CD14-positive monocyte (primary cell): ENCODE results near the gene TSHZ2. TPM values are rescaled to one million over a fixed set of nuclear protein-coding genes. Genes with fewer than 3 reads are reported as not detected.
"Not testable (repeated sequence)": the region's sequence is repeated elsewhere in the genome, so short reads cannot be mapped to it uniquely, and the experiment has no call there.

Experiments
- DNase-seq, 3 donors: peaks; one replicate each; pipeline ENCODE4 v3.0.0-alpha.2; 2011 to 2022
- H2AFZ ChIP-seq: 2 replicates; pipeline ENCODE4 v1.6.0; 2012; ENCODE audit warnings: mild to moderate bottlenecking, low read depth, low read length, inconsistent platforms; ENCODE audit not compliant: insufficient read depth, poor library complexity, severe bottlenecking
- H3K27ac ChIP-seq, 2 donors: 1 replicate in 1 of 2; 2 replicates in 1 of 2; pipeline ENCODE4 v1.5.1; 2012 to 2013; ENCODE audit warnings: low read length in 2 of 2, control low read depth in 1 of 2, inconsistent platforms in 1 of 2, low read depth in 1 of 2, mild to moderate bottlenecking in 1 of 2
- H3K27me3 ChIP-seq, 2 donors: one replicate each; pipeline versions ENCODE4 v1.6.0 to v1.6.1; 2011 to 2013; ENCODE audit warnings: low read length in 2 of 2; ENCODE audit not compliant: control insufficient read depth in 2 of 2, insufficient read depth in 2 of 2
- H3K36me3 ChIP-seq, 2 donors: replicated peaks in 1 of 2; 1 replicate in 1 of 2; 2 replicates in 1 of 2; pipeline versions ENCODE4 v1.5.1 to v1.6.1; 2012 to 2013; ENCODE audit warnings: low read length in 2 of 2, control low read depth in 1 of 2, inconsistent platforms in 1 of 2, mild to moderate bottlenecking in 1 of 2; ENCODE audit not compliant: insufficient read depth in 2 of 2, control insufficient read depth in 1 of 2
- H3K4me1 ChIP-seq, 2 donors: 1 replicate in 1 of 2; 2 replicates in 1 of 2; pipeline versions ENCODE4 v1.5.1 to v1.6.1; 2012 to 2013; ENCODE audit warnings: low read length in 2 of 2, control low read depth in 1 of 2, inconsistent platforms in 1 of 2, mild to moderate bottlenecking in 1 of 2, moderate library complexity in 1 of 2; ENCODE audit not compliant: insufficient read depth in 2 of 2, control insufficient read depth in 1 of 2
- H3K4me2 ChIP-seq: replicated peaks from 2 replicates; pipeline ENCODE3; 2012; ENCODE audit warnings: low read length, moderate library complexity, mild to moderate bottlenecking; ENCODE audit not compliant: poor library complexity, severe bottlenecking; ENCODE audit errors: extremely low read depth
- H3K4me3 ChIP-seq, 3 experiments: fragments of 200-600 bp in 1 of 3; sonication (generic) in 1 of 3; replicated peaks in 1 of 3; 1 replicate in 2 of 3; 2 replicates in 1 of 3; pipeline ENCODE4 v1.5.1; 2011 to 2013; ENCODE audit warnings: low read length in 3 of 3, mild to moderate bottlenecking in 3 of 3, control low read depth in 2 of 3, low read depth in 2 of 3, inconsistent platforms in 1 of 3, moderate library complexity in 1 of 3
- H3K79me2 ChIP-seq: 2 replicates; pipeline ENCODE4 v1.6.0; 2012; ENCODE audit warnings: mild to moderate bottlenecking, control low read depth, inconsistent platforms, low read length, moderate library complexity; ENCODE audit not compliant: insufficient read depth
- H3K9ac ChIP-seq: 2 replicates; pipeline ENCODE4 v1.6.0; 2017; ENCODE audit warnings: low read length, mild to moderate bottlenecking; ENCODE audit not compliant: insufficient read depth, poor library complexity, severe bottlenecking
- H3K9me3 ChIP-seq, 2 donors: replicated peaks in 1 of 2; 1 replicate in 1 of 2; 2 replicates in 1 of 2; pipeline versions ENCODE4 v1.5.1 to v1.6.1; 2012 to 2013; ENCODE audit warnings: low read length in 2 of 2, control low read depth in 1 of 2; ENCODE audit not compliant: control insufficient read depth in 1 of 2, insufficient read depth in 1 of 2
- H4K20me1 ChIP-seq: 2 replicates; pipeline ENCODE4 v1.6.0; 2012; ENCODE audit warnings: mild to moderate bottlenecking, low read length, control low read depth, moderate library complexity; ENCODE audit not compliant: insufficient read depth
- H3K27ac Mint-ChIP-seq, 7 donors: one replicate each; pipeline ENCODE4 v1.8.0; 2020; ENCODE audit warnings: mild to moderate bottlenecking in 7 of 7, mixed read lengths in 7 of 7, moderate library complexity in 6 of 7, inconsistent platforms in 2 of 7
- H3K27me3 Mint-ChIP-seq, 3 donors: one replicate each; pipeline ENCODE4 v1.8.0; 2021 to 2022; ENCODE audit warnings: low read depth in 3 of 3, mild to moderate bottlenecking in 3 of 3, mixed read lengths in 3 of 3, moderate library complexity in 3 of 3, inconsistent platforms in 1 of 3
- H3K36me3 Mint-ChIP-seq, 2 donors: one replicate each; pipeline ENCODE4 v1.8.0; 2020; ENCODE audit warnings: mixed read lengths in 2 of 2, inconsistent platforms in 1 of 2, mild to moderate bottlenecking in 1 of 2
- H3K4me1 Mint-ChIP-seq: one replicate; pipeline ENCODE4 v1.8.0; 2020; ENCODE audit warnings: mild to moderate bottlenecking, mixed read lengths
- H3K4me3 Mint-ChIP-seq, 2 donors: one replicate each; pipeline ENCODE4 v1.8.0; 2020; ENCODE audit warnings: mild to moderate bottlenecking in 2 of 2, mixed read lengths in 2 of 2, moderate library complexity in 1 of 2
- H3K9me3 Mint-ChIP-seq, 7 donors: one replicate each; pipeline ENCODE4 v1.8.0; 2020 to 2022; ENCODE audit warnings: mixed read lengths in 7 of 7, mild to moderate bottlenecking in 6 of 7, moderate library complexity in 6 of 7, inconsistent platforms in 2 of 7
- CTCF ChIP-seq: fragments of 200-600 bp; IDR thresholded peaks from one replicate; pipeline ENCODE4 v1.8.0; 2022; ENCODE audit warnings: antibody characterized with exemption, mild to moderate bottlenecking
- WGBS: methylation state at CpG from one replicate; pipeline ENCODE4 v1.1.5; 2013; ENCODE audit warnings: missing lambda C conversion rate; ENCODE audit not compliant: insufficient coverage; 5-methylcytosine and 5-hydroxymethylcytosine counted together
- intact Hi-C, 2 donors: fragments of 100-400 bp; cut with micrococcal nuclease; formaldehyde crosslinking; loops; one replicate each; pipeline versions ENCODE4 v1.15.0 to v1.15.1; 2023
- polyA plus RNA-seq, 3 donors: library from polyadenylated mRNA; depleted of rRNA in 1 of 3; unstranded in 2 of 3; stranded (reverse) in 1 of 3; fragments of 300-500 nt in 2 of 3; fragments of >200 nt in 1 of 3; fragmentation: Illumina TruSeq in 2 of 3; gene quantifications; 1 replicate in 2 of 3; 2 replicates in 1 of 3; pipeline ENCODE4 v1.2.3, GENCODE V29; 2012 to 2021

The TSHZ2 gene
- polyA plus RNA-seq, 3 donors = not detected

- no peak overlapping the region for H3K4me2 ChIP-seq
- 92% methylated on average over 7 of the region's 10 CpGs for WGBS
- no peaks in the 10 kb centered on the region for H3K4me1 Mint-ChIP-seq
- no peak for TF ChIP-seq CTCF
- peaks cover 0 to 1% (median 0%) of the 10 kb centered on the region in 3 donors for H3K27me3 Mint-ChIP-seq
- no peak overlapping the region for H3K4me3 ChIP-seq
- DNase-seq = no peak
- H3K9me3 Mint-ChIP-seq = peaks cover 0 to 3% (median 0%) of the 10 kb centered on the region in 7 donors
- H3K9me3 ChIP-seq = no peaks in the 10 kb centered on the region
- no peaks in the 10 kb centered on the region for H3K79me2 ChIP-seq
- H2AFZ ChIP-seq = no peak overlapping the region
- no peaks in the 10 kb centered on the region for H3K36me3 Mint-ChIP-seq
- H4K20me1 ChIP-seq = no peaks in the 10 kb centered on the region
- H3K4me3 Mint-ChIP-seq = no peak overlapping the region
- no peaks in the 10 kb centered on the region for H3K27me3 ChIP-seq
- H3K27ac Mint-ChIP-seq = no peak overlapping the region
- no peak overlapping the region for H3K27ac ChIP-seq
- no peaks in the 10 kb centered on the region for H3K36me3 ChIP-seq
- no peaks in the 10 kb centered on the region for H3K4me1 ChIP-seq
- no peak overlapping the region for H3K9ac ChIP-seq
- intact Hi-C loops = no loop called here
Measured at GRCh38 chr20:53088786-53089185, 116.6 kb downstream of the TSHZ2 start.

- H3K27me3 Mint-ChIP-seq, H3K4me3 ChIP-seq, H3K9me3 ChIP-seq, intact Hi-C loops, H3K4me1 Mint-ChIP-seq, H3K4me3 Mint-ChIP-seq, H3K27ac ChIP-seq, H3K79me2 ChIP-seq, DNase-seq, H3K27ac Mint-ChIP-seq, H3K9ac ChIP-seq, H3K9me3 Mint-ChIP-seq, H2AFZ ChIP-seq, H4K20me1 ChIP-seq, H3K4me2 ChIP-seq, H3K36me3 ChIP-seq, H3K4me1 ChIP-seq, H3K36me3 Mint-ChIP-seq, H3K27me3 ChIP-seq: not testable (repeated sequence)
- no CpG with 5 or more reads among the region's 1 CpG for WGBS
Measured at GRCh38 chr20:53089851-53090250, 117.7 kb downstream of the TSHZ2 start.
